Activated CD4-positive, alpha-beta T cell treated with anti-CD3 and anti-CD28 coated beads, Interleukin-2, amount 10 ng/mL, durations not matched to agents 7 days and 5 days (primary cell): Measurements from ENCODE around the gene CYP2W1. TPM values are rescaled to one million over a fixed set of nuclear protein-coding genes. Genes with fewer than 3 reads are reported as not detected.

ENCODE experiments used
- CTCF ChIA-PET: fragments of 350-600 bp; sonication (Branson Sonifier 250); formaldehyde crosslinking; loops from one replicate; lab custom pipeline; 2021; ENCODE audit warnings: antibody characterized with exemption; lab: Charles Lee
- POLR2A ChIA-PET: fragments of 350-600 bp; sonication (Branson Sonifier 250); formaldehyde crosslinking; loops from one replicate; lab custom pipeline; 2021; ENCODE audit warnings: antibody characterized with exemption; lab: Charles Lee
- DNase-seq: peaks from one replicate; pipeline ENCODE4 v3.0.0-alpha.2; 2020
- H3K27ac Mint-ChIP-seq: one replicate; pipeline ENCODE4 v1.8.0; 2021; ENCODE audit warnings: mild to moderate bottlenecking, moderate library complexity, mixed read lengths
- H3K27me3 Mint-ChIP-seq: one replicate; pipeline ENCODE4 v1.8.0; 2021; ENCODE audit warnings: mixed read lengths
- H3K36me3 Mint-ChIP-seq: one replicate; pipeline ENCODE4 v1.8.0; 2021; ENCODE audit warnings: low read depth, mixed read lengths
- H3K4me1 Mint-ChIP-seq: one replicate; pipeline ENCODE4 v1.8.0; 2021; ENCODE audit warnings: mixed read lengths
- H3K4me3 Mint-ChIP-seq: one replicate; pipeline ENCODE4 v1.8.0; 2021; ENCODE audit warnings: mild to moderate bottlenecking, moderate library complexity, mixed read lengths
- H3K9me3 Mint-ChIP-seq: one replicate; pipeline ENCODE4 v1.8.0; 2021; ENCODE audit warnings: mixed read lengths
- total RNA-seq, 2 experiments: library from RNA; stranded (reverse); gene quantifications; one replicate each; pipeline ENCODE4 v1.2.3, GENCODE V29; 2021

The CYP2W1 gene
- total RNA-seq, 2 experiments from 2014 or later, result not detected

- Mint-ChIP-seq H3K4me3 (no peak overlapping the region), H3K27ac (no peak overlapping the region), H3K36me3 (peaks cover 2% of the 10 kb centered on the region), H3K4me1 (no peaks in the 10 kb centered on the region), H3K9me3 (peaks cover 11% of the 10 kb centered on the region), H3K27me3 (peaks cover 14% of the 10 kb centered on the region)
- ChIA-PET POLR2A (no interaction called here), CTCF (no interaction called here)
- DNase-seq, result no peak
These were observed 37.8 kb upstream of the CYP2W1 start for GRCh38 chr7:945147-945555.

- no peaks in the 10 kb centered on the region for H3K36me3 Mint-ChIP-seq
- peaks cover 6% of the 10 kb centered on the region for H3K9me3 Mint-ChIP-seq
- H3K27ac Mint-ChIP-seq, result no peak overlapping the region
- H3K4me1 Mint-ChIP-seq, result no peaks in the 10 kb centered on the region
- H3K4me3 Mint-ChIP-seq, result no peak overlapping the region
- H3K27me3 Mint-ChIP-seq, result peaks cover 9% of the 10 kb centered on the region
- ChIA-PET CTCF (no interaction called here), POLR2A (no interaction called here)
- DNase-seq, result no peak
These were observed 37.3 kb upstream of the CYP2W1 start for GRCh38 chr7:945556-946255.

DNA sequence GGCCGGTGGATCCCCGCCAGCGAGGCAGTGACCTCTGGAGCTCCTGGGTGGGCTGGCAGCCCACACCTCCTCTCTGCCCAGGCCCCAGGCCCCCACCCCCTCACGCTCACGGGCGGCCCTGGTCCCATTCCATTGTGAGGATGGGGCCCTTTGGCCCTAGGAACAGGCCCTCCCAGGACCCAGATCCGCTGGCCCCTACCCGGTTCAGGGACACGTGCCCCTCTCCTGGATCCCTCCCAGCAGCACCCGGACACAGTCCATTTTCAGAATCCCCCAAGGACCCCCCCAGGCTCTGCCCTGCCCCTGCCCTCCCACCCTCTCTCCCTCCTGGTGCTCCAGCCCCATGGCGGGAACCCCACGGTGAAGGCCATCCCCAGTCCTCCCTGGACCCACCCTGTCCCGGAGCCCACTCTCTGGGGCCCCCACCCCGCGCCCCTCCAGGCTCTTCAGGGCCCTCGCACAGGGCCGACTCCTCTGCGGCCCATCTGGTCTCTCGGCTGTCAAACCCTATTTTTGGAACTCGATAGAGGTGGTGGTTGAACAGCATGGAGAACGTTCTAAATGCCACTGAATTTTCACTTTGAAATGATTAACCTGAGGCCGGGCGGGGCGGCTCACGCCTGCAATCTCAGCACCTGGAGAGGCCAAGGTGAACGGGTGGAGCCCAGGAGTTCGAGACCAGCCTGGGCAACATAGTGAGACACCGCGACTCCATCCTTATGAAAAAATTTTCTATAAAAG lies 36.6 kb upstream of the CYP2W1 start:
- POLR2A ChIA-PET, result no interaction called here
- peaks cover 6% of the 10 kb centered on the region for H3K27me3 Mint-ChIP-seq
- H3K27ac Mint-ChIP-seq, result no peak overlapping the region
- peaks cover 2% of the 10 kb centered on the region for H3K9me3 Mint-ChIP-seq
- CTCF ChIA-PET, result no interaction called here
- H3K4me3 Mint-ChIP-seq, result no peak overlapping the region
- no peaks in the 10 kb centered on the region for H3K36me3 Mint-ChIP-seq
- no peaks in the 10 kb centered on the region for H3K4me1 Mint-ChIP-seq
- DNase-seq, result no peak

DNA sequence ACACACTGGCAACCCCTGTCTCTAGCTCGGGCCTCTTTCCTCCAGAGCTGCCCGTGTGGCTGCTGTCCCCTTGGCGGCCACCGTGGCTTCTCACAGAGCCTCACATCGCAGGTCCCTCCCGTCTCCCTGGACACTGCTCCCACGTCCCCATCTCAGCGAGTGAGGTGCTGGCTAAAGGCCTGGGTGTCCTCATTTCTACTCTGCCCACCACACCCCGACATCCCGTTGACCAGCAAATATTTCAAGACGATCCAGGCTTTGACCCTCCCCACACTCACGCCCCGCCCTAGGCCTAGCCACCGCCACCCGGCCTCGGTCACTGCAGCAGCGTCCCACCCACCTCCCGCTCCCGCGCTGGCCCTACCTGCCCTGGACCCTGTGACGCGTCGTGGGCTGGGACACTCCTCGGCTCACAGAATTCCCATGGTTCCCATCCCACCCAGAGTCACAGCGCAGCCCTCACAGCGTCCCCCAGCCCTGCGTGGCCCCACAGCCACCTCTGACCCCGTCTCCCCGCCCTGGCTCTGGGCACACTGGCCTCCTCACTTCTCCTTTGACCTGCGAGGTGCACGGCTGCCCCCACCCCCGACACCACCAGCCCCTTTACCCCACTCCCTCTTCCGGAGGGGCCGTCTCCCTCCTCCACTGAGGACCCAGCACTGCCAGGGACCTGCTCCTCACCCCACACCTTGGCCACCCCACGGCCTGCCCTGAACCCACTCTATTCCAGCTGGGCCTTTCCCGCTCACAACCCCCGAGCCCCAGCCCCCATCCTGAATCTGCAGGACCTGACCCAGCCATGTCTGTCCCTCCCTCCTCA lies 35.4 kb upstream of the CYP2W1 start:
- Mint-ChIP-seq H3K9me3 (no peaks in the 10 kb centered on the region), H3K27me3 (peaks cover 3% of the 10 kb centered on the region), H3K36me3 (no peaks in the 10 kb centered on the region), H3K4me3 (no peak overlapping the region), H3K4me1 (no peaks in the 10 kb centered on the region), H3K27ac (no peak overlapping the region)
- no peak for DNase-seq
- CTCF ChIA-PET, result interaction anchor here (1.2 kb wide), 1 partner anchor 10 kb away, joined by 4 read pairs; no protein-coding TSS in a partner anchor
- POLR2A ChIA-PET, result no interaction called here

- H3K27me3 Mint-ChIP-seq, result peaks cover 4% of the 10 kb centered on the region
- no peak overlapping the region for H3K4me3 Mint-ChIP-seq
- ChIA-PET CTCF (interaction anchor here (1.2 kb wide), 1 partner anchor 8 kb away, joined by 4 read pairs; no protein-coding TSS in a partner anchor), POLR2A (no interaction called here)
- DNase-seq, result no peak
- no peaks in the 10 kb centered on the region for H3K4me1 Mint-ChIP-seq
- no peaks in the 10 kb centered on the region for H3K9me3 Mint-ChIP-seq
- H3K36me3 Mint-ChIP-seq, result no peaks in the 10 kb centered on the region
- H3K27ac Mint-ChIP-seq, result peak overlapping the region; percentile 76
These were observed 33.7 kb upstream of the CYP2W1 start for GRCh38 chr7:949021-949934.

- Mint-ChIP-seq H3K4me3 (no peak overlapping the region), H3K4me1 (peaks cover 4% of the 10 kb centered on the region)
These were observed 31.0 kb upstream of the CYP2W1 start for GRCh38 chr7:951881-952547.

DNA sequence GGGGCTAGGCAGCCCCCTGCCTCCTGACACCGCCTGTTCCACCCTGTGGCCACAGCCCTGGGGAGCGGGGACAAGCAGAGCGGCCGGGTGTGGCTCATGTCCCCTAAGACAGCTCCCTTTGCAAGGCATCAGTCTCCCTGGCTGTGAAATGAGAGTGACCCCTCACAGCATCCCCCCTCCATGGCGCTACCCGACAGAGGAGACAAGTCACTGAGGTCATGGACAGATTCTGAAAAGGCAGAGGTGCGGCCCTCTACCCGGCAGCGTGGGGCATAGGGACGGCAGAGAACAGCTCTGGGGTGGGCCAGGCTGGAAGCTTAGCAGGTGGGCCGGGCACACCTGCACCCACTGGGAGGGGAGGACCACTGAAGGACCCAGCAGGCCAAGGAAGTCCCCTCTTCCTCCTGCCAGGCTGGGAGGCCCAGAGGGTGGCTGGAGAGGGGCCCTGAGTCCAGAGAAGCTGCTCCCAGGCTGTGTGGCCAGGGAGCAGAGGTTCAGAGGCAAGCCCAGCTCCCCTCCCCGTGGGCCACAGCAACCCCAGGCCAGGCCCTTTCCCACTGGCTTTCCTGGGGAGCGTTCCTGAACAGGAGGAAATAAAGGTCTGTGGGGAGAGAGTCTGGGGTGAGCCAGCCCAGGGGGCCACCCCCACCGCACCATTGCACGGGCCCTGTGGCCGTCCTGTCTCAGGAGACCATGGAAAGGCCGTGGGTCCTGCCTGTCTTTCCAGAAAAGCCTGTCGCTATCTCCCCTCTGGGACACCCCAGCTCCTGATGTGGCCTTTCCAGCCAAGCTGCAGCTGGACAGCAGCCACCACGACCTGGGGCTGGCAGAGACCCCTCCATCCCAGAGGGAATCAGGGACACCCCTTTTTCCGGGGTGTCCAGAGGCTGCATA lies 30.2 kb upstream of the CYP2W1 start:
- no peak for DNase-seq
- Mint-ChIP-seq H3K9me3 (no peaks in the 10 kb centered on the region), H3K36me3 (no peaks in the 10 kb centered on the region), H3K27ac (no peak overlapping the region), H3K27me3 (peaks cover 14% of the 10 kb centered on the region), H3K4me1 (peaks cover 4% of the 10 kb centered on the region), H3K4me3 (no peak overlapping the region)
- ChIA-PET POLR2A (no interaction called here), CTCF (interaction anchor here (1.2 to 2.4 kb wide), 2 partner anchors 40 to 43 kb away, joined by 4 to 8 read pairs; no protein-coding TSS in a partner anchor)

More at GRCh38 chr7:951881-952547, 31.0 kb upstream of the CYP2W1 start:
- POLR2A ChIA-PET, result no interaction called here
- H3K27ac Mint-ChIP-seq, result no peak overlapping the region
- CTCF ChIA-PET, result interaction anchor here (0.7 to 2.4 kb wide), 3 partner anchors 26 to 42 kb away, joined by 4 to 8 read pairs (median 5); no protein-coding TSS in a partner anchor
- no peak for DNase-seq
- no peaks in the 10 kb centered on the region for H3K36me3 Mint-ChIP-seq
- no peaks in the 10 kb centered on the region for H3K9me3 Mint-ChIP-seq
- H3K27me3 Mint-ChIP-seq, result peaks cover 14% of the 10 kb centered on the region

DNA sequence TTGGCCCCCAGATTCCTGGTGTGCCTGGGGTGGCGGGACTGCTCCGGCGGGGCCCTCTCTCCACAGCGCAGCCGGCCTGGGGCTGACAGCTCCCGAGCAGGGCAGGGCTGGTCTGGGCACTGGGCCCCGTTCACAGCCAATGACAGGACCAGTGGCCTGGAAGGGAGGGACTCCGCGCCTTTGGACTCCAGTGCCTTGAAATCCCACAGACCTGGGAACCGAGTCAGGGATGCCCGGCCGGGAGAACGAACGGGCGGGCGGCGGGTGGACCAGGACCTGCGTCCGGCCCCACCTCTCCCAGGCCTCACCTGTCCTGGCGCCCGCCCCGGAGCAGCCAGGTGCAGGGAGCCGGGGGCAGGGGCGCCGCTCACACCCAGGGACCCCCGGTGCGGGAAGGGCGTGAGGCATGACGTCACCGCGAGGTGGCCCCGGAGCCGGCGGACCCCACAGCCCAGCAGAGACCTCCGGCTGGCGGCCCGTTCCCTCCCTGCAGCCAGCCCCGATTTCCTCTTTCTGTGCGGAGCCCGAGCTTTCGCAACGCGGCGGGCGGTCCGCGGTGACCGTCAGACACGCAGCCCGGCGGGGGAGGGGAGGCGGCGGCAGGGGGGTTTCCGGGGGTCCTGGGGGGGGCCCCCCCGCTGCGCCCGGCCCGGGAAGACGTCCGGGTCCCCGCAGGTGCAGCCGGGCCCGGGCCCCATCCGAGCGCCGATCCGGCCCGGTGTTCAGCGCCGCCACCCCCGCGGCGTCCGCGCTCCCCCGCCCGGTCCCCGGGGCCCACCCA lies 29.2 kb upstream of the CYP2W1 start:
- POLR2A ChIA-PET, result interaction anchor here (0.6 kb wide), 1 partner anchor 30 kb away, joined by 4 read pairs; no protein-coding TSS in a partner anchor
- no peaks in the 10 kb centered on the region for H3K9me3 Mint-ChIP-seq
- H3K4me1 Mint-ChIP-seq, result peaks cover 4% of the 10 kb centered on the region
- no peak overlapping the region for H3K4me3 Mint-ChIP-seq
- CTCF ChIA-PET, result interaction anchor here (0.7 to 1.2 kb wide), 2 partner anchors 19 to 45 kb away, joined by 3 to 4 read pairs; no protein-coding TSS in a partner anchor
- H3K27me3 Mint-ChIP-seq, result peaks cover 14% of the 10 kb centered on the region
- no peak for DNase-seq
- H3K27ac Mint-ChIP-seq, result no peak overlapping the region
- no peaks in the 10 kb centered on the region for H3K36me3 Mint-ChIP-seq

DNA sequence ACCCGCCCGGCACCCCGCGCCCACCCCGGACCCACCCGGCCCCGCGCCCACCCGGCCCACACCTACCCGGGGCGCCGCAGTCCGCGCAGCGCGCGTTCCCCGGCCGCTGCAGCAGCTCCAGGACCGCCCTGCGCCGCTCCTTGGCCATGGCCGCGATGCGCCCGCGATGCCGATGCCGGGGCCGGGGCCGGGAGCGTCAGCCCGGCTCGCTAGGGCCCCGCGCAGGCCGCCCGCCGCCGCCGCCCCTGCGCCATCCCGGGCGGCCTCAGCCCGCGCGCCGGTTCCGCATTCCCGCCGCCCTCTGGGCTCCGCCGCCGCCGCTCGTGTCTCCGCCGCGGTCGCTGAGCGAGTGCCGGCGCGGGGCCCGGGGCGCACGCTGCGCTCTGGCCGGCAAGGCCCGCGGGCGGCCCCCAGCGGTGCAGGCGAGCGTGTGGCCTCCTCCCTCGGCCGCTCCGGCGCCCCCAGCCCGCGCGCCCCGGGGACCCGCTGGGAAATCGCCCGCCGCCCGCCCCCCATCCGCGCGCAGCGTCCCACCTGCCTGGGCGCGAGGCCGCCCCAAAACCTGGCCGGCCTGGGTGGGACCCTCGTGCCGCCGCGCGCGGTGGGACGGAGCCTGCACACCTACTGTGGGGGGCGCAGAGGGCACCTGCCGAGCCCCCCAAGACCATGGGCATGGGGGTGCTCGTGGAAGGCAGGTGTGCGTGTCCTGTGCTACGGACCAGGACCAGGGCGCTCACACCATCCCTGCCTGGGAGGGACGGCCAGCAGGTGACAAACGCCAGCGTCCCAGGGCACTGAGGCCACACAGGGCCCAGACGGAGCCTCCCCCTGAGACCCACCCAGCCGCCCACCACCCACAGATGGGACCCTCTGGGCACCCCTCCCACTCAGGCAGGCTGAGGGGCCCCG lies 28.4 kb upstream of the CYP2W1 start, which contains the start of gene ADAP1:
Gene ADAP1, minus strand, starts transcription at position 351 of the 909 bp plus-strand sequence. Its CDS starts 203 bp downstream, at position 148.
- peak; percentile 33 for DNase-seq
- Mint-ChIP-seq H3K27ac (peak within 1 kb of the TSS; percentile 54), H3K4me3 (peak within 1 kb of the TSS; percentile 58), H3K4me1 (peaks cover 4% of the 10 kb centered on the region), H3K36me3 (no peaks in the 10 kb centered on the region), H3K27me3 (peaks cover 14% of the 10 kb centered on the region), H3K9me3 (no peaks in the 10 kb centered on the region)
- ChIA-PET POLR2A (interaction anchor here (0.6 kb wide), 1 partner anchor 31 kb away, joined by 4 read pairs; no protein-coding TSS in a partner anchor), CTCF (interaction anchor here (0.7 to 1.2 kb wide), 2 partner anchors 19 to 46 kb away, joined by 3 to 4 read pairs; no protein-coding TSS in a partner anchor)
